ENCODE measurements around the gene SPTB.

- no peak for TF ChIP-seq CTCF (IDR thresholded peaks at IDR 0.05; ENCODE audit: low read length)
- TF ChIP-seq EZH2phosphoT487 (IDR thresholded peaks at IDR 0.05; ENCODE audit: low read length) = no peak
- TF ChIP-seq EZH2 (optimal IDR thresholded peaks at IDR 0.05; ENCODE audit: low read depth, low read length) = no peak
Observed at GRCh38 chr14:64795211-64795610, 84.5 kb downstream of the SPTB start.
